ENCODE results near the gene SORD. TPM values are rescaled to one million over a fixed set of nuclear protein-coding genes. Genes with fewer than 3 reads are reported as not detected.

SORD gene
- total RNA-seq, 2 donors from 2014 or later, result 197 to 593 TPM

GRCh38 chr15:45087513-45087912, 64.5 kb downstream of the SORD start:
- Histone ChIP-seq H3K27me3 (replicated peaks; ENCODE audit: insufficient read depth) (no peaks in the 10 kb centered on the region), H3K27ac (no peak overlapping the region), H3K4me3 (no peak overlapping the region), H3K9me3 (no peaks in the 10 kb centered on the region), H3K36me3 (no peaks in the 10 kb centered on the region), H3K4me1 (replicated peaks) (peaks cover 3% of the 10 kb centered on the region)
- 73% methylated on average over 1 of the region's 1 CpG for WGBS
- intact Hi-C loops (cut with DNase I), result no loop called here
- TF ChIP-seq POLR2A (IDR thresholded peaks at IDR 0.05) (no peak), POLR2AphosphoS5 (IDR thresholded peaks at IDR 0.05) (no peak)
- TF ChIP-seq, protein P1, sequence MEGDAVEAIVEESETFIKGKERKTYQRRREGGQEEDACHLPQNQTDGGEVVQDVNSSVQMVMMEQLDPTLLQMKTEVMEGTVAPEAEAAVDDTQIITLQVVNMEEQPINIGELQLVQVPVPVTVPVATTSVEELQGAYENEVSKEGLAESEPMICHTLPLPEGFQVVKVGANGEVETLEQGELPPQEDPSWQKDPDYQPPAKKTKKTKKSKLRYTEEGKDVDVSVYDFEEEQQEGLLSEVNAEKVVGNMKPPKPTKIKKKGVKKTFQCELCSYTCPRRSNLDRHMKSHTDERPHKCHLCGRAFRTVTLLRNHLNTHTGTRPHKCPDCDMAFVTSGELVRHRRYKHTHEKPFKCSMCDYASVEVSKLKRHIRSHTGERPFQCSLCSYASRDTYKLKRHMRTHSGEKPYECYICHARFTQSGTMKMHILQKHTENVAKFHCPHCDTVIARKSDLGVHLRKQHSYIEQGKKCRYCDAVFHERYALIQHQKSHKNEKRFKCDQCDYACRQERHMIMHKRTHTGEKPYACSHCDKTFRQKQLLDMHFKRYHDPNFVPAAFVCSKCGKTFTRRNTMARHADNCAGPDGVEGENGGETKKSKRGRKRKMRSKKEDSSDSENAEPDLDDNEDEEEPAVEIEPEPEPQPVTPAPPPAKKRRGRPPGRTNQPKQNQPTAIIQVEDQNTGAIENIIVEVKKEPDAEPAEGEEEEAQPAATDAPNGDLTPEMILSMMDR (IDR thresholded peaks at IDR 0.05), result no peak
- DNase-seq (ENCODE audit: low spot score), result no peak

- 78% methylated on average over 10 of the region's 10 CpGs for WGBS
- intact Hi-C loops (cut with DNase I), result no loop called here
- H3K4me1 ChIP-seq (replicated peaks), result no peaks in the 10 kb centered on the region
- no peaks in the 10 kb centered on the region for H3K27me3 ChIP-seq (replicated peaks; ENCODE audit: insufficient read depth)
- H3K9me3 ChIP-seq, result no peaks in the 10 kb centered on the region
- H3K4me3 ChIP-seq, result no peak overlapping the region
- DNase-seq (ENCODE audit: low spot score), result no peak
- TF ChIP-seq POLR2A (IDR thresholded peaks at IDR 0.05), result no peak
- TF ChIP-seq, protein P1 (IDR thresholded peaks at IDR 0.05), result no peak
- TF ChIP-seq POLR2AphosphoS5 (IDR thresholded peaks at IDR 0.05), result no peak
- no peak overlapping the region for H3K27ac ChIP-seq
- H3K36me3 ChIP-seq, result no peaks in the 10 kb centered on the region
Observed at GRCh38 chr15:45088801-45089711, 66.1 kb downstream of the SORD start.

- no peak for DNase-seq (ENCODE audit: low spot score)
- Histone ChIP-seq H3K4me3 (no peak overlapping the region), H3K36me3 (no peaks in the 10 kb centered on the region), H3K27me3 (replicated peaks; ENCODE audit: insufficient read depth) (no peaks in the 10 kb centered on the region), H3K27ac (no peak overlapping the region), H3K4me1 (replicated peaks) (no peaks in the 10 kb centered on the region), H3K9me3 (no peaks in the 10 kb centered on the region)
- intact Hi-C loops (cut with DNase I), result no loop called here
- TF ChIP-seq, protein P1 (IDR thresholded peaks at IDR 0.05), result no peak
- TF ChIP-seq POLR2A (IDR thresholded peaks at IDR 0.05) (no peak), POLR2AphosphoS5 (IDR thresholded peaks at IDR 0.05) (no peak)
- 82% methylated on average over 3 of the region's 3 CpGs for WGBS
Observed at GRCh38 chr15:45089712-45090373, 66.8 kb downstream of the SORD start.

GRCh38 chr15:45091161-45091560, 68.2 kb downstream of the SORD start:
- Histone ChIP-seq H3K4me1 (replicated peaks) (no peaks in the 10 kb centered on the region), H3K4me3 (no peak overlapping the region), H3K27ac (no peak overlapping the region), H3K27me3 (replicated peaks; ENCODE audit: insufficient read depth) (no peaks in the 10 kb centered on the region), H3K9me3 (no peaks in the 10 kb centered on the region), H3K36me3 (no peaks in the 10 kb centered on the region)
- no peak for DNase-seq (ENCODE audit: low spot score)
- TF ChIP-seq POLR2AphosphoS5 (IDR thresholded peaks at IDR 0.05), result no peak
- TF ChIP-seq, protein P1 (IDR thresholded peaks at IDR 0.05), result no peak
- no peak for TF ChIP-seq POLR2A (IDR thresholded peaks at IDR 0.05)
- WGBS, result 59% methylated on average over 7 of the region's 7 CpGs
- intact Hi-C loops (cut with DNase I), result no loop called here
